ENCODE data around the gene SMIM9. TPM values are rescaled to one million over a fixed set of nuclear protein-coding genes. Genes with fewer than 3 reads are reported as not detected.

SMIM9 gene
- polyA plus RNA-seq, 5 donors: not detected

DNA sequence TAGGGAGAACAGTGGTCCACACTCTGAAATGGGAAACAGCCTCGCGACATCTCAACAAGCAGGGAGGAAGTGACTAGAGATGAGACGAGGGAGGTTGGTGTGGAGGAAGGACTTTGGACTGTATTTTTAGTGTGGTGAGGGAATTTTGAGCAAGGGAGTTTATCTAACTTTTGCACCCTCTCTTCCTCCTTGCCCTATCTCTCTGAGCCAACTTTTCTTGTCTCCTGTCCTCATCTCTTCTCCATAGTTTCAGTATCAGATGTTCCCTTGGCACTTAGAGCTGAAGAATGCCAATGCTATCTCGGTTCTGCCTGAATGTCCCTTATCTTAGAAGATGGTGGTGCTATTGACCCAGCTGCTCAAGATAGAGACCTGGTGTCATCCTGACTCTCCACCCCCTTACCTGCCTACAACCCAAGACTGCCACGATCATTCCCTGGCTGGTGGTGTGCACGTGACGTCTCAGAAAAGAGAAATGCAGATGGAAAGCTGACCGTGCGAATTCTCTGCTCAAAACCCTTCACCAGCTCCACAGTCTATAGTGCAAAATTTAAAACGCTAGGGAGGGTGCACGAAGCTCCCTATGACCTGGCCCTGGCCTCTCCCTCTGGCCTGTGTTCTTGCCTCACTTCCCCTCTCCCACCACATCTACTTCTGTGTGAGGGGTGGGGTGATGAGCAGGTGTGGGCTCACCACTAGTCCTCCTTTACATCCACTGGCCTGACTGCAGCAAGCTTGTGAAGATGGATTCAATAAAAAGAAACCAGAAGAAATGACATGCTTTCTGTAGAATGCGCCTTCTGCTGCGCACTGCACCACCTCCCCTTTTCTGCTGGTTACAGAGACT, 50.1 kb downstream of the SMIM9 start:
- no peak for DNase-seq

GRCh38 chrX:154780968-154781367, 53.5 kb downstream of the SMIM9 start:
- DNase-seq: no peak

GRCh38 chrX:154779261-154779660, 55.2 kb downstream of the SMIM9 start:
- no peak for DNase-seq

DNA sequence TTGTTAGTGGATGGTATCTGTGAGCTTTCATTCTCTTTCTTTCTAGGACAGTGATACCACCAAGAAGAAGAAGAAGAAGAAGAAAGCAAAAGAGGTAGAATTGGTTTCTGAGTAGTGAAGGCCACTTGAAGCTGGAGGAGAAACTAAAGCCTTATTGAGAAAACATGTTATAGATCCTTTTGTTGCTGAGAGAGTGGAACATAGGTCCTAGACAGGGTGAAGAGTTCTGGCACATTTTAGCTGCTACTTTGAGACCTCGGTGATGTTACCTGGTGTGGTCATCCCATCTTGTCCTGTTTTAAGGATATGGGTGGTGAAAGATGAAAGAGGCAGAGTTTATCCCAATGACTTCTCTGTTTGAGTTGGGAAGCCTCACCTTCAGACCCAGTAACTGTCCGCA, 57.7 kb downstream of the SMIM9 start:
- no peak for DNase-seq

- DNase-seq: no peak
These were observed 58.8 kb downstream of the SMIM9 start for GRCh38 chrX:154775419-154776349.

DNA sequence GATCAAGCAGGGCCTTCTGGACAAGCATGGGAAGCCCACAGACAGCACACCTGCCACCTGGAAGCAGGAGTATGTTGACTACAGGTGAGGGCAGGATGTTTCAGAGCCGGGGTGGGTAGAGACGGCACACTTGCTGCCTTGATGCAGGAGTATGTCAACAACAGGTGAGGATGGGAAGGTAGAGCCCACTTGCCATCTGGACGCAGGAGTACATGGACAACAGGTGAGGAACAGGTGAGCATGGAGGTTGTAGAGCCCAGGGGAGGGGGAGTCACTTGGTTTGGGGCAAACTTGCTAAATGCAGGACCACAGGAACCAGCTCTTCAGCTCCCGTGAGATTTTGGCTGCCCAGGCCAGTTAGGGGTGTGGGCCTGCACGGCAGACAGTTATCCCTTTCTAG, 59.8 kb downstream of the SMIM9 start:
- DNase-seq: no peak

Other genes with a start within 250 kb of the SMIM9 start
- gene CTAG1A, start 249.5 kb downstream of the SMIM9 start, polyA plus RNA-seq (ENCODE audit: insufficient read depth in 1 of 5, insufficient read length in 5 of 5, low replicate concordance in 1 of 5): not detected
- gene CTAG1B, start 215.4 kb downstream of the SMIM9 start, polyA plus RNA-seq (ENCODE audit: insufficient read depth in 1 of 5, insufficient read length in 5 of 5, low replicate concordance in 1 of 5): not detected
- gene CTAG2, start 181.1 kb downstream of the SMIM9 start, polyA plus RNA-seq (ENCODE audit: insufficient read depth in 1 of 5, insufficient read length in 5 of 5, low replicate concordance in 1 of 5): not detected
- 1 to 10 TPM; 6.8 to 8.4 (median 8.3) TPM for gene GAB3, start 83.6 kb downstream of the SMIM9 start, polyA plus RNA-seq (ENCODE audit: insufficient read depth in 1 of 5, insufficient read length in 5 of 5, low replicate concordance in 1 of 5)
- gene DKC1, start 71.8 kb downstream of the SMIM9 start, polyA plus RNA-seq (ENCODE audit: insufficient read depth in 1 of 5, insufficient read length in 5 of 5, low replicate concordance in 1 of 5): 10 to 100 TPM; 53.5 to 67.6 (median 61.4) TPM
- gene MPP1, start 29.2 kb downstream of the SMIM9 start, polyA plus RNA-seq (ENCODE audit: insufficient read depth in 1 of 5, insufficient read length in 5 of 5, low replicate concordance in 1 of 5): 10 to 100 TPM; 37.6 to 48.0 (median 45.5) TPM
- 10 to 100 TPM in 4 of 5 donors, 1 to 10 TPM in 1; 9.3 to 22.4 (median 15.7) TPM for gene F8A1, start 51.7 kb upstream of the SMIM9 start, polyA plus RNA-seq (ENCODE audit: insufficient read depth in 1 of 5, insufficient read length in 5 of 5, low replicate concordance in 1 of 5)
- 1 to 10 TPM; 3.7 to 5.9 (median 4.7) TPM for gene F8, start 188.1 kb upstream of the SMIM9 start, polyA plus RNA-seq (ENCODE audit: insufficient read depth in 1 of 5, insufficient read length in 5 of 5, low replicate concordance in 1 of 5)
- 100 to 1,000 TPM; 108 to 133 (median 113) TPM for gene FUNDC2, start 192.2 kb upstream of the SMIM9 start, polyA plus RNA-seq (ENCODE audit: insufficient read depth in 1 of 5, insufficient read length in 5 of 5, low replicate concordance in 1 of 5)
- 10 to 100 TPM in 1 of 5 donors, 1 to 10 TPM in 4; 6.7 to 12.6 (median 8.5) TPM for gene CMC4, start 236.5 kb upstream of the SMIM9 start, polyA plus RNA-seq (ENCODE audit: insufficient read depth in 1 of 5, insufficient read length in 5 of 5, low replicate concordance in 1 of 5)
- 10 to 100 TPM; 17.4 to 26.1 (median 20.5) TPM for gene MTCP1, start 236.5 kb upstream of the SMIM9 start, polyA plus RNA-seq (ENCODE audit: insufficient read depth in 1 of 5, insufficient read length in 5 of 5, low replicate concordance in 1 of 5)
- 10 to 100 TPM; 18.6 to 25.3 (median 23.2) TPM for gene BRCC3, start 236.8 kb upstream of the SMIM9 start, polyA plus RNA-seq (ENCODE audit: insufficient read depth in 1 of 5, insufficient read length in 5 of 5, low replicate concordance in 1 of 5)